Naive thymus-derived CD4-positive, alpha-beta T cell (primary cell): ENCODE measurements around the gene ZNF469. TPM values are rescaled to one million over a fixed set of nuclear protein-coding genes. Genes with fewer than 3 reads are reported as not detected.

Source experiments
- ATAC-seq: fragments of 150-1000 bp; cut with Tn5 transposase; 2 replicates; pipeline ENCODE4 v1.10.0; 2021; ENCODE audit warnings: mild to moderate bottlenecking, moderate library complexity
- CTCF ChIA-PET: fragments of 350-600 bp; sonication (Branson Sonifier 250); formaldehyde crosslinking; loops from one replicate; lab custom pipeline; 2021; ENCODE audit warnings: antibody characterized with exemption; lab: Charles Lee
- POLR2A ChIA-PET: fragments of 350-600 bp; sonication (Branson Sonifier 250); formaldehyde crosslinking; loops from one replicate; lab custom pipeline; 2021; ENCODE audit warnings: antibody characterized with exemption, inconsistent platforms; lab: Charles Lee
- DNase-seq, 9 donors: peaks; one replicate each; pipeline versions ENCODE4 v3.0.0 to v3.0.0-alpha.2; 2020 to 2022; ENCODE audit warnings: mixed read lengths in 1 of 9
- H3K27ac ChIP-seq: one replicate; pipeline ENCODE4 v1.7.0; 2013; ENCODE audit warnings: mild to moderate bottlenecking, low read depth, low read length, moderate library complexity
- H3K27me3 ChIP-seq, 2 donors: one replicate each; pipeline ENCODE4 v1.7.0; 2013; ENCODE audit warnings: low read length in 2 of 2, mild to moderate bottlenecking in 2 of 2, moderate library complexity in 2 of 2; ENCODE audit not compliant: control insufficient read depth in 2 of 2, insufficient read depth in 2 of 2
- H3K36me3 ChIP-seq, 3 experiments: 1 replicate in 2 of 3; 2 replicates in 1 of 3; pipeline ENCODE4 v1.7.0; 2013; ENCODE audit warnings: low read length in 3 of 3, mild to moderate bottlenecking in 3 of 3, moderate library complexity in 1 of 3; ENCODE audit not compliant: insufficient read depth in 3 of 3, control insufficient read depth in 2 of 3
- H3K4me1 ChIP-seq, 2 donors: one replicate each; pipeline ENCODE4 v1.7.0; 2013; ENCODE audit warnings: low read length in 2 of 2, mild to moderate bottlenecking in 2 of 2, moderate library complexity in 1 of 2; ENCODE audit not compliant: control insufficient read depth in 2 of 2, insufficient read depth in 2 of 2
- H3K4me3 ChIP-seq: 2 replicates; pipeline ENCODE4 v1.7.0; 2013; ENCODE audit warnings: mild to moderate bottlenecking, low read length
- H3K9me3 ChIP-seq, 3 experiments: 1 replicate in 2 of 3; 2 replicates in 1 of 3; pipeline ENCODE4 v1.7.0; 2013; ENCODE audit warnings: low read length in 3 of 3; ENCODE audit not compliant: control insufficient read depth in 2 of 3
- H3K27ac Mint-ChIP-seq, 9 donors: one replicate each; pipeline ENCODE4 v1.8.0; 2020 to 2022; ENCODE audit warnings: mixed read lengths in 9 of 9, mild to moderate bottlenecking in 8 of 9, moderate library complexity in 5 of 9, inconsistent platforms in 2 of 9
- H3K27me3 Mint-ChIP-seq, 5 donors: one replicate each; pipeline ENCODE4 v1.8.0; 2021 to 2022; ENCODE audit warnings: mixed read lengths in 5 of 5, mild to moderate bottlenecking in 1 of 5
- H3K36me3 Mint-ChIP-seq, 5 donors: one replicate each; pipeline ENCODE4 v1.8.0; 2020 to 2022; ENCODE audit warnings: mixed read lengths in 5 of 5, mild to moderate bottlenecking in 3 of 5, inconsistent platforms in 1 of 5
- H3K4me1 Mint-ChIP-seq, 7 donors: one replicate each; pipeline ENCODE4 v1.8.0; 2020 to 2022; ENCODE audit warnings: mixed read lengths in 7 of 7, mild to moderate bottlenecking in 3 of 7, inconsistent platforms in 1 of 7
- H3K4me3 Mint-ChIP-seq, 10 donors: one replicate each; pipeline ENCODE4 v1.8.0; 2020 to 2022; ENCODE audit warnings: mild to moderate bottlenecking in 10 of 10, mixed read lengths in 10 of 10, moderate library complexity in 6 of 10, inconsistent platforms in 2 of 10
- H3K9me3 Mint-ChIP-seq, 11 donors: one replicate each; pipeline ENCODE4 v1.8.0; 2020 to 2022; ENCODE audit warnings: mixed read lengths in 11 of 11, mild to moderate bottlenecking in 4 of 11, inconsistent platforms in 1 of 11, moderate library complexity in 1 of 11
- intact Hi-C, 2 donors: fragments of 100-400 bp; cut with micrococcal nuclease; formaldehyde crosslinking; loops; one replicate each; pipeline ENCODE4 v1.15.1; 2023
- polyA plus RNA-seq, 2 donors: library from polyadenylated mRNA; unstranded; fragments of 300-500 nt; fragmentation: Illumina TruSeq; gene quantifications; one replicate each; pipeline ENCODE4 v1.2.3, GENCODE V29; 2021
- total RNA-seq, 6 experiments: library from RNA in 5 of 6; stranded (reverse) in 5 of 6; gene quantifications; 1 replicate in 5 of 6; 2 replicates in 1 of 6; pipeline ENCODE4 v1.2.3 and lab custom pipeline; 2021 to 2026

The ZNF469 gene
- total and polyA plus RNA-seq, 7 experiments from 2014 or later = 0.07 to 1.6 (median 1.1) TPM; not detected in 1

- no peaks in the 10 kb centered on the region for H3K27me3 Mint-ChIP-seq
- DNase-seq (no peak), ATAC-seq (no peak)
- H3K4me3 Mint-ChIP-seq = no peak overlapping the region
- H3K36me3 ChIP-seq = no peaks in the 10 kb centered on the region
- H3K4me1 Mint-ChIP-seq = peaks cover 3 to 14% (median 7%) of the 10 kb centered on the region in 7 donors
- peaks cover 0 to 9% of the 10 kb centered on the region in 2 donors for H3K4me1 ChIP-seq
- H3K27ac ChIP-seq = no peak overlapping the region
- no peaks in the 10 kb centered on the region for H3K9me3 ChIP-seq
- peaks cover 0 to 7% (median 0%) of the 10 kb centered on the region in 11 donors for H3K9me3 Mint-ChIP-seq
- no peak overlapping the region for H3K27ac Mint-ChIP-seq
- POLR2A ChIA-PET = no interaction called here
- intact Hi-C loops = no loop called here
- no peaks in the 10 kb centered on the region for H3K27me3 ChIP-seq
- CTCF ChIA-PET = no interaction called here
- H3K36me3 Mint-ChIP-seq = no peaks in the 10 kb centered on the region
- no peak overlapping the region for H3K4me3 ChIP-seq
These were observed 31.2 kb upstream of the ZNF469 start for GRCh38 chr16:88351491-88352101.

- Histone ChIP-seq H3K4me1 (peaks cover 0 to 9% of the 10 kb centered on the region in 2 donors), H3K9me3 (no peaks in the 10 kb centered on the region), H3K27me3 (no peaks in the 10 kb centered on the region), H3K36me3 (no peaks in the 10 kb centered on the region), H3K4me3 (no peak overlapping the region), H3K27ac (no peak overlapping the region)
- DNase-seq (no peak), ATAC-seq (no peak)
- peaks cover 0 to 7% (median 0%) of the 10 kb centered on the region in 11 donors for H3K9me3 Mint-ChIP-seq
- H3K27ac Mint-ChIP-seq = no peak overlapping the region
- ChIA-PET POLR2A (no interaction called here), CTCF (no interaction called here)
- peaks cover 3 to 14% (median 7%) of the 10 kb centered on the region in 7 donors for H3K4me1 Mint-ChIP-seq
- no peaks in the 10 kb centered on the region for H3K36me3 Mint-ChIP-seq
- H3K4me3 Mint-ChIP-seq = no peak overlapping the region
- intact Hi-C loops = no loop called here
- H3K27me3 Mint-ChIP-seq = no peaks in the 10 kb centered on the region
These were observed 30.2 kb upstream of the ZNF469 start for GRCh38 chr16:88352261-88353200.

GRCh38 chr16:88353232-88353631 lies 29.5 kb upstream of the ZNF469 start:
- no peaks in the 10 kb centered on the region for H3K36me3 ChIP-seq
- H3K27ac ChIP-seq = no peak overlapping the region
- no peak for DNase-seq
- no peaks in the 10 kb centered on the region for H3K36me3 Mint-ChIP-seq
- H3K4me3 ChIP-seq = no peak overlapping the region
- H3K4me3 Mint-ChIP-seq = no peak overlapping the region
- no peak for ATAC-seq
- H3K27me3 Mint-ChIP-seq = no peaks in the 10 kb centered on the region
- H3K27me3 ChIP-seq = no peaks in the 10 kb centered on the region
- H3K4me1 Mint-ChIP-seq = peaks cover 0 to 10% (median 1%) of the 10 kb centered on the region in 7 donors
- H3K4me1 ChIP-seq = peaks cover 0 to 3% of the 10 kb centered on the region in 2 donors
- CTCF ChIA-PET = no interaction called here
- no peaks in the 10 kb centered on the region for H3K9me3 ChIP-seq
- intact Hi-C loops = no loop called here
- POLR2A ChIA-PET = no interaction called here
- no peak overlapping the region for H3K27ac Mint-ChIP-seq
- H3K9me3 Mint-ChIP-seq = peaks cover 0 to 7% (median 0%) of the 10 kb centered on the region in 11 donors

- intact Hi-C loops = no loop called here
- Mint-ChIP-seq H3K27ac (peak overlapping the region in 1 of 9 donors; percentile 36), H3K9me3 (peaks cover 0 to 7% (median 0%) of the 10 kb centered on the region in 11 donors), H3K27me3 (no peaks in the 10 kb centered on the region), H3K4me3 (no peak overlapping the region), H3K4me1 (peaks cover 0 to 8% (median 0%) of the 10 kb centered on the region in 7 donors), H3K36me3 (no peaks in the 10 kb centered on the region)
- Histone ChIP-seq H3K36me3 (no peaks in the 10 kb centered on the region), H3K27me3 (no peaks in the 10 kb centered on the region), H3K9me3 (no peaks in the 10 kb centered on the region), H3K4me3 (no peak overlapping the region), H3K27ac (no peak overlapping the region), H3K4me1 (no peaks in the 10 kb centered on the region)
- ATAC-seq (no peak), DNase-seq (no peak)
- CTCF ChIA-PET = no interaction called here
- POLR2A ChIA-PET = no interaction called here
These were observed 29.1 kb upstream of the ZNF469 start for GRCh38 chr16:88353691-88354090.

- Mint-ChIP-seq H3K27me3 (peaks cover 0 to 2% (median 0%) of the 10 kb centered on the region in 5 donors), H3K36me3 (no peaks in the 10 kb centered on the region), H3K27ac (no peak overlapping the region), H3K9me3 (peaks cover 0 to 4% (median 0%) of the 10 kb centered on the region in 11 donors), H3K4me3 (no peak overlapping the region), H3K4me1 (peaks cover 0 to 5% (median 0%) of the 10 kb centered on the region in 7 donors)
- ATAC-seq = no peak
- no peak for DNase-seq
- no peak overlapping the region for H3K4me3 ChIP-seq
- ChIA-PET POLR2A (no interaction called here), CTCF (no interaction called here)
- H3K27ac ChIP-seq = no peak overlapping the region
- intact Hi-C loops = no loop called here
- no peaks in the 10 kb centered on the region for H3K9me3 ChIP-seq
- no peaks in the 10 kb centered on the region for H3K36me3 ChIP-seq
- H3K27me3 ChIP-seq = no peaks in the 10 kb centered on the region
- no peaks in the 10 kb centered on the region for H3K4me1 ChIP-seq
These were observed 28.3 kb upstream of the ZNF469 start for GRCh38 chr16:88354229-88355092.

GRCh38 chr16:88355093-88355388 lies 27.7 kb upstream of the ZNF469 start:
- CTCF ChIA-PET = no interaction called here
- ATAC-seq (no peak), DNase-seq (no peak)
- H3K4me3 ChIP-seq = no peak overlapping the region
- POLR2A ChIA-PET = no interaction called here
- Mint-ChIP-seq H3K9me3 (peaks cover 0 to 1% (median 0%) of the 10 kb centered on the region in 11 donors), H3K4me3 (no peak overlapping the region), H3K27ac (no peak overlapping the region), H3K4me1 (no peaks in the 10 kb centered on the region), H3K27me3 (peaks cover 0 to 6% (median 0%) of the 10 kb centered on the region in 5 donors), H3K36me3 (no peaks in the 10 kb centered on the region)
- H3K27me3 ChIP-seq = no peaks in the 10 kb centered on the region
- no peak overlapping the region for H3K27ac ChIP-seq
- no peaks in the 10 kb centered on the region for H3K4me1 ChIP-seq
- intact Hi-C loops = no loop called here
- H3K36me3 ChIP-seq = no peaks in the 10 kb centered on the region
- no peaks in the 10 kb centered on the region for H3K9me3 ChIP-seq
